MM.1S (cell line): Measurements from ENCODE around the gene BCL11A.

ENCODE experiments used
- DNase-seq: peaks from one replicate; pipeline ENCODE4 v3.0.0-alpha.2; 2015
- H2AFZ ChIP-seq: fragments of 300-600 bp; sonication (generic); 2 replicates; pipeline ENCODE4 v1.6.0; 2016; ENCODE audit warnings: antibody characterized with exemption, low read length
- H3F3A ChIP-seq: fragments of 300-600 bp; sonication (generic); 2 replicates; pipeline ENCODE4 v1.6.1; 2016; ENCODE audit warnings: mild to moderate bottlenecking, antibody characterized with exemption, low read length, moderate library complexity, mixed read lengths; ENCODE audit not compliant: insufficient read depth
- H3K27ac ChIP-seq: fragments of 300-600 bp; sonication (generic); 2 replicates; pipeline ENCODE4 v1.5.1; 2016; ENCODE audit warnings: mild to moderate bottlenecking, low read length
- H3K27me3 ChIP-seq: fragments of 300-600 bp; sonication (generic); replicated peaks from 2 replicates; pipeline ENCODE4 v1.6.0; 2016; ENCODE audit warnings: low read length; ENCODE audit not compliant: insufficient read depth
- H3K36me3 ChIP-seq: fragments of 300-600 bp; sonication (generic); replicated peaks from 2 replicates; pipeline ENCODE4 v1.6.1; 2016; ENCODE audit warnings: mild to moderate bottlenecking, low read length, mixed read lengths; ENCODE audit not compliant: insufficient read depth
- H3K4me1 ChIP-seq: fragments of 300-600 bp; sonication (generic); 2 replicates; pipeline ENCODE4 v1.6.1; 2016; ENCODE audit warnings: low read length, mixed read lengths
- H3K4me2 ChIP-seq: fragments of 300-600 bp; sonication (generic); 2 replicates; pipeline ENCODE4 v1.6.0; 2016; ENCODE audit warnings: low read depth, low read length
- H3K4me3 ChIP-seq: fragments of 300-600 bp; sonication (generic); 2 replicates; pipeline ENCODE4 v1.5.1; 2016; ENCODE audit warnings: low read length, mixed read lengths
- H3K79me2 ChIP-seq: fragments of 300-600 bp; sonication (generic); 2 replicates; pipeline ENCODE4 v1.6.1; 2016; ENCODE audit warnings: mixed run types, low read length, mixed read lengths
- H3K9ac ChIP-seq: fragments of 300-600 bp; sonication (generic); 2 replicates; pipeline ENCODE4 v1.6.1; 2016; ENCODE audit warnings: low read length, mixed read lengths
- H3K9me2 ChIP-seq: fragments of 300-600 bp; sonication (generic); replicated peaks from 2 replicates; pipeline ENCODE4 v1.6.1; 2016; ENCODE audit warnings: mild to moderate bottlenecking, low read length, mixed read lengths; ENCODE audit not compliant: insufficient read depth
- H3K9me3 ChIP-seq: fragments of 300-600 bp; sonication (generic); replicated peaks from 2 replicates; pipeline ENCODE4 v1.6.1; 2016; ENCODE audit warnings: mild to moderate bottlenecking, low read length, mixed read lengths; ENCODE audit not compliant: insufficient read depth
- H4K20me1 ChIP-seq: fragments of 300-600 bp; sonication (generic); 2 replicates; pipeline ENCODE4 v1.6.1; 2016; ENCODE audit warnings: mild to moderate bottlenecking, low read length, moderate library complexity, mixed read lengths; ENCODE audit not compliant: insufficient read depth
- CTCF ChIP-seq: fragments of 300-600 bp; sonication (generic); IDR thresholded peaks from 2 replicates; pipeline ENCODE4 v1.5.1; 2016; ENCODE audit warnings: antibody characterized with exemption, low read length, mixed read lengths
- EZH2 ChIP-seq: fragments of 300-600 bp; sonication (generic); optimal IDR thresholded peaks from 2 replicates; pipeline ENCODE3; 2017; ENCODE audit warnings: low read depth, mild to moderate bottlenecking, antibody characterized with exemption, low read length, mixed read lengths
- EZH2phosphoT487 ChIP-seq: fragments of 300-600 bp; sonication (generic); IDR thresholded peaks from 2 replicates; pipeline ENCODE4 v1.6.1; 2018; ENCODE audit warnings: antibody characterized with exemption, low read length

BCL11A gene

GRCh38 chr2:60530660-60531281, 22.7 kb downstream of the BCL11A start:
- no peaks in the 10 kb centered on the region for H3K36me3 ChIP-seq
- H3K4me3 ChIP-seq = no peak overlapping the region
- no peaks in the 10 kb centered on the region for H4K20me1 ChIP-seq
- TF ChIP-seq EZH2phosphoT487 (no peak), EZH2 (no peak)
- H3K79me2 ChIP-seq = no peaks in the 10 kb centered on the region
- no peak overlapping the region for H3K9ac ChIP-seq
- no peak overlapping the region for H2AFZ ChIP-seq
- H3K4me1 ChIP-seq = no peaks in the 10 kb centered on the region
- DNase-seq = no peak
- H3K27me3 ChIP-seq = no peaks in the 10 kb centered on the region
- no peak overlapping the region for H3K27ac ChIP-seq
- no peak overlapping the region for H3K4me2 ChIP-seq
- no peaks in the 10 kb centered on the region for H3K9me2 ChIP-seq
- H3K9me3 ChIP-seq = no peaks in the 10 kb centered on the region
- no peaks in the 10 kb centered on the region for H3F3A ChIP-seq

GRCh38 chr2:60529785-60530627, 23.4 kb downstream of the BCL11A start:
- Histone ChIP-seq H3K27ac (no peak overlapping the region), H3K4me1 (no peaks in the 10 kb centered on the region), H3K9ac (no peak overlapping the region), H3K79me2 (no peaks in the 10 kb centered on the region), H4K20me1 (no peaks in the 10 kb centered on the region), H3K9me2 (no peaks in the 10 kb centered on the region), H3K9me3 (no peaks in the 10 kb centered on the region), H3F3A (no peaks in the 10 kb centered on the region), H2AFZ (no peak overlapping the region), H3K36me3 (no peaks in the 10 kb centered on the region), H3K27me3 (no peaks in the 10 kb centered on the region), H3K4me2 (no peak overlapping the region), H3K4me3 (no peak overlapping the region)
- TF ChIP-seq CTCF (no peak), EZH2phosphoT487 (no peak), EZH2 (no peak)
- no peak for DNase-seq

GRCh38 chr2:60529136-60529784, 24.2 kb downstream of the BCL11A start:
- Histone ChIP-seq H3K4me1 (no peaks in the 10 kb centered on the region), H4K20me1 (no peaks in the 10 kb centered on the region), H2AFZ (no peak overlapping the region), H3K4me3 (no peak overlapping the region), H3K36me3 (no peaks in the 10 kb centered on the region), H3K9me2 (no peaks in the 10 kb centered on the region), H3K9me3 (no peaks in the 10 kb centered on the region), H3K79me2 (no peaks in the 10 kb centered on the region), H3K4me2 (no peak overlapping the region), H3K27ac (no peak overlapping the region), H3K9ac (no peak overlapping the region), H3F3A (no peaks in the 10 kb centered on the region), H3K27me3 (no peaks in the 10 kb centered on the region)
- DNase-seq = no peak
- no peak for TF ChIP-seq CTCF
- no peak for TF ChIP-seq EZH2phosphoT487
- TF ChIP-seq EZH2 = no peak
